H1 (cell line): ENCODE measurements around the gene PDK2. TPM values are rescaled to one million over a fixed set of nuclear protein-coding genes. Genes with fewer than 3 reads are reported as not detected.

Source experiments
- CHD2 ChIP-seq: IDR thresholded peaks from 2 replicates; pipeline ENCODE4 v1.6.1; 2012; ENCODE audit warnings: low read length, improper control_type of control experiment
- CREB1 ChIP-seq: IDR thresholded peaks from 2 replicates; pipeline ENCODE4 v1.6.1; 2012; ENCODE audit warnings: inconsistent platforms
- KDM4A ChIP-seq: IDR thresholded peaks from one replicate; pipeline ENCODE4 v1.7.1; 2012; ENCODE audit warnings: low read depth, mild to moderate bottlenecking, moderate library complexity, low read length, inconsistent platforms; ENCODE audit not compliant: severe bottlenecking
- PHF8 ChIP-seq: fragments of 200-600 bp; sonication (generic); conservative IDR thresholded peaks from 2 replicates; pipeline ENCODE4 v1.7.1; 2012; ENCODE audit warnings: low read depth, mild to moderate bottlenecking, inconsistent platforms, low read length, moderate library complexity
- RBBP5 ChIP-seq: IDR thresholded peaks from 2 replicates; pipeline ENCODE4 v1.7.1; 2012; ENCODE audit warnings: low read depth, mild to moderate bottlenecking, inconsistent platforms, low read length, moderate library complexity, borderline replicate concordance
- TAF1 ChIP-seq: IDR thresholded peaks from 2 replicates; pipeline ENCODE4 v1.6.1; 2011; ENCODE audit warnings: mild to moderate bottlenecking, low read depth, low read length
- TCF12 ChIP-seq: IDR thresholded peaks from 2 replicates; pipeline ENCODE4 v1.6.1; 2011; ENCODE audit warnings: low read depth, mild to moderate bottlenecking, low read length
- polyA plus RNA-seq, 7 experiments: library from polyadenylated mRNA; depleted of rRNA in 3 of 7; stranded (reverse) in 5 of 7; unstranded in 2 of 7; fragments of >200 nt in 5 of 7; fragments of 200-250 nt in 2 of 7; gene quantifications; 1 replicate in 5 of 7; 2 replicates in 1 of 7; 4 replicates in 1 of 7; pipeline versions ENCODE4 v1.2.1 to v1.2.3, GENCODE V29; 2011 to 2013; ENCODE audit warnings: missing spikeins in 2 of 7, mixed read lengths in 2 of 7
- total RNA-seq: library from RNA; stranded (reverse); fragmentation: NEBNext Ultra II Directional; extraction: Animal tissue kit (Norgen Biotek cat#: 25700); gene quantifications from 2 replicates; pipeline ENCODE4 v1.2.1, GENCODE V29; 2021
- TF ChIP-seq, protein P1 (sequence below): fragments of 300-600 bp; sonication (generic); IDR thresholded peaks from 2 replicates; pipeline ENCODE4 v1.7.1; 2012; ENCODE audit warnings: low read length, moderate library complexity, mild to moderate bottlenecking, inconsistent platforms; ENCODE audit not compliant: insufficient replicate concordance

Gene PDK2
- total and polyA plus RNA-seq, 2 of the 8 experiments (the other 6 are each of a cell fraction or from before 2014, with no cell fraction given) = 18.3 to 121 TPM

DNA sequence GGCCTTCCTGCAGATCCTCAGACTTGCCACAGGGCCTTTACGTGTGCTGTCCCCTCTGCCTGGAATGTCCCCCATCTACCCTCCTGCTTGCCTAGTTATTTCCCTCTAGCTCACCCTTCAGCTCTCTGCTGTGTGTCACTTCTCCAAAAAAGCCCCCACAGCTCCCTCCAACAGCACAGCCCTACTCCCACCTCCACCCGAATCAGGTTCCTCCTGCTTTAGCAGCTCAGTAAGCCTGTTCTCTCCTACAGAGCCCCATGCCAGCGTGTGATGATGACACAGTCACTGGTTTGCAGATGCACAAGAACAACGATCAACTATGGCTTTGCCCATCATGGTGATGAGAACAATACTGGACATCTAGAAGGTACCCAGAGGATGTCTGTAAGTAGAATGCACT is 41.9 kb downstream of the PDK2 start (continued):
- TF ChIP-seq PHF8 = no peak
- no peak for TF ChIP-seq CHD2
- no peak for TF ChIP-seq TCF12
- TF ChIP-seq RBBP5 = no peak
- no peak for TF ChIP-seq KDM4A
- TF ChIP-seq, protein P1, sequence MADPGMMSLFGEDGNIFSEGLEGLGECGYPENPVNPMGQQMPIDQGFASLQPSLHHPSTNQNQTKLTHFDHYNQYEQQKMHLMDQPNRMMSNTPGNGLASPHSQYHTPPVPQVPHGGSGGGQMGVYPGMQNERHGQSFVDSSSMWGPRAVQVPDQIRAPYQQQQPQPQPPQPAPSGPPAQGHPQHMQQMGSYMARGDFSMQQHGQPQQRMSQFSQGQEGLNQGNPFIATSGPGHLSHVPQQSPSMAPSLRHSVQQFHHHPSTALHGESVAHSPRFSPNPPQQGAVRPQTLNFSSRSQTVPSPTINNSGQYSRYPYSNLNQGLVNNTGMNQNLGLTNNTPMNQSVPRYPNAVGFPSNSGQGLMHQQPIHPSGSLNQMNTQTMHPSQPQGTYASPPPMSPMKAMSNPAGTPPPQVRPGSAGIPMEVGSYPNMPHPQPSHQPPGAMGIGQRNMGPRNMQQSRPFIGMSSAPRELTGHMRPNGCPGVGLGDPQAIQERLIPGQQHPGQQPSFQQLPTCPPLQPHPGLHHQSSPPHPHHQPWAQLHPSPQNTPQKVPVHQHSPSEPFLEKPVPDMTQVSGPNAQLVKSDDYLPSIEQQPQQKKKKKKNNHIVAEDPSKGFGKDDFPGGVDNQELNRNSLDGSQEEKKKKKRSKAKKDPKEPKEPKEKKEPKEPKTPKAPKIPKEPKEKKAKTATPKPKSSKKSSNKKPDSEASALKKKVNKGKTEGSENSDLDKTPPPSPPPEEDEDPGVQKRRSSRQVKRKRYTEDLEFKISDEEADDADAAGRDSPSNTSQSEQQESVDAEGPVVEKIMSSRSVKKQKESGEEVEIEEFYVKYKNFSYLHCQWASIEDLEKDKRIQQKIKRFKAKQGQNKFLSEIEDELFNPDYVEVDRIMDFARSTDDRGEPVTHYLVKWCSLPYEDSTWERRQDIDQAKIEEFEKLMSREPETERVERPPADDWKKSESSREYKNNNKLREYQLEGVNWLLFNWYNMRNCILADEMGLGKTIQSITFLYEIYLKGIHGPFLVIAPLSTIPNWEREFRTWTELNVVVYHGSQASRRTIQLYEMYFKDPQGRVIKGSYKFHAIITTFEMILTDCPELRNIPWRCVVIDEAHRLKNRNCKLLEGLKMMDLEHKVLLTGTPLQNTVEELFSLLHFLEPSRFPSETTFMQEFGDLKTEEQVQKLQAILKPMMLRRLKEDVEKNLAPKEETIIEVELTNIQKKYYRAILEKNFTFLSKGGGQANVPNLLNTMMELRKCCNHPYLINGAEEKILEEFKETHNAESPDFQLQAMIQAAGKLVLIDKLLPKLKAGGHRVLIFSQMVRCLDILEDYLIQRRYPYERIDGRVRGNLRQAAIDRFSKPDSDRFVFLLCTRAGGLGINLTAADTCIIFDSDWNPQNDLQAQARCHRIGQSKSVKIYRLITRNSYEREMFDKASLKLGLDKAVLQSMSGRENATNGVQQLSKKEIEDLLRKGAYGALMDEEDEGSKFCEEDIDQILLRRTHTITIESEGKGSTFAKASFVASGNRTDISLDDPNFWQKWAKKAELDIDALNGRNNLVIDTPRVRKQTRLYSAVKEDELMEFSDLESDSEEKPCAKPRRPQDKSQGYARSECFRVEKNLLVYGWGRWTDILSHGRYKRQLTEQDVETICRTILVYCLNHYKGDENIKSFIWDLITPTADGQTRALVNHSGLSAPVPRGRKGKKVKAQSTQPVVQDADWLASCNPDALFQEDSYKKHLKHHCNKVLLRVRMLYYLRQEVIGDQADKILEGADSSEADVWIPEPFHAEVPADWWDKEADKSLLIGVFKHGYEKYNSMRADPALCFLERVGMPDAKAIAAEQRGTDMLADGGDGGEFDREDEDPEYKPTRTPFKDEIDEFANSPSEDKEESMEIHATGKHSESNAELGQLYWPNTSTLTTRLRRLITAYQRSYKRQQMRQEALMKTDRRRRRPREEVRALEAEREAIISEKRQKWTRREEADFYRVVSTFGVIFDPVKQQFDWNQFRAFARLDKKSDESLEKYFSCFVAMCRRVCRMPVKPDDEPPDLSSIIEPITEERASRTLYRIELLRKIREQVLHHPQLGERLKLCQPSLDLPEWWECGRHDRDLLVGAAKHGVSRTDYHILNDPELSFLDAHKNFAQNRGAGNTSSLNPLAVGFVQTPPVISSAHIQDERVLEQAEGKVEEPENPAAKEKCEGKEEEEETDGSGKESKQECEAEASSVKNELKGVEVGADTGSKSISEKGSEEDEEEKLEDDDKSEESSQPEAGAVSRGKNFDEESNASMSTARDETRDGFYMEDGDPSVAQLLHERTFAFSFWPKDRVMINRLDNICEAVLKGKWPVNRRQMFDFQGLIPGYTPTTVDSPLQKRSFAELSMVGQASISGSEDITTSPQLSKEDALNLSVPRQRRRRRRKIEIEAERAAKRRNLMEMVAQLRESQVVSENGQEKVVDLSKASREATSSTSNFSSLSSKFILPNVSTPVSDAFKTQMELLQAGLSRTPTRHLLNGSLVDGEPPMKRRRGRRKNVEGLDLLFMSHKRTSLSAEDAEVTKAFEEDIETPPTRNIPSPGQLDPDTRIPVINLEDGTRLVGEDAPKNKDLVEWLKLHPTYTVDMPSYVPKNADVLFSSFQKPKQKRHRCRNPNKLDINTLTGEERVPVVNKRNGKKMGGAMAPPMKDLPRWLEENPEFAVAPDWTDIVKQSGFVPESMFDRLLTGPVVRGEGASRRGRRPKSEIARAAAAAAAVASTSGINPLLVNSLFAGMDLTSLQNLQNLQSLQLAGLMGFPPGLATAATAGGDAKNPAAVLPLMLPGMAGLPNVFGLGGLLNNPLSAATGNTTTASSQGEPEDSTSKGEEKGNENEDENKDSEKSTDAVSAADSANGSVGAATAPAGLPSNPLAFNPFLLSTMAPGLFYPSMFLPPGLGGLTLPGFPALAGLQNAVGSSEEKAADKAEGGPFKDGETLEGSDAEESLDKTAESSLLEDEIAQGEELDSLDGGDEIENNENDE = no peak
- no peak for TF ChIP-seq CREB1
- TF ChIP-seq TAF1 = no peak
